Thoracic aorta (tissue), 2 donors: Measurements from ENCODE around the gene USHBP1. TPM values are rescaled to one million over a fixed set of nuclear protein-coding genes. Genes with fewer than 3 reads are reported as not detected.
A peak's percentile ranks its signal among the peaks of the same experiment; 100 is the strongest.
"Not testable (repeated sequence)": the region's sequence is repeated elsewhere in the genome, so short reads cannot be mapped to it uniquely, and the experiment has no call there.

Experiments
- ATAC-seq: fragments of 150-250 bp; one replicate; pipeline ENCODE4 v1.8.0; 2017; ENCODE audit warnings: low read depth; ENCODE audit not compliant: insufficient number of reproducible peaks, low FRiP score
- DNase-seq: peaks from one replicate; pipeline ENCODE4 v3.0.0-alpha.2; 2020; ENCODE audit warnings: low spot score
- H3K27ac ChIP-seq, 2 donors: fragments of 200-600 bp; sonication (generic); 1 replicate in 1 of 2; 2 replicates in 1 of 2; pipeline ENCODE4 v1.5.1; 2016; ENCODE audit warnings: mild to moderate bottlenecking in 2 of 2, moderate library complexity in 2 of 2
- H3K27me3 ChIP-seq: fragments of 200-600 bp; sonication (generic); replicated peaks from 2 replicates; pipeline ENCODE4 v1.6.0; 2016; ENCODE audit warnings: mild to moderate bottlenecking; ENCODE audit not compliant: insufficient read depth
- H3K36me3 ChIP-seq: fragments of 200-600 bp; sonication (generic); one replicate; pipeline ENCODE4 v1.5.1; 2016
- H3K4me1 ChIP-seq, 2 donors: fragments of 200-600 bp; sonication (generic); 1 replicate in 1 of 2; 2 replicates in 1 of 2; pipeline versions ENCODE4 v1.5.1 to v1.6.0; 2016; ENCODE audit warnings: low read depth in 2 of 2, mild to moderate bottlenecking in 1 of 2; ENCODE audit not compliant: control insufficient read depth in 1 of 2
- H3K4me3 ChIP-seq: fragments of 200-600 bp; sonication (generic); 2 replicates; pipeline ENCODE4 v1.5.1; 2016; ENCODE audit warnings: mild to moderate bottlenecking
- H3K9me3 ChIP-seq: fragments of 200-600 bp; sonication (generic); 2 replicates; pipeline ENCODE4 v1.5.1; 2016
- CTCF ChIP-seq: fragments of 200-600 bp; sonication (generic); IDR thresholded peaks from one replicate; pipeline ENCODE4 v1.5.1; 2019; ENCODE audit warnings: antibody characterized with exemption
- total RNA-seq, 2 donors: library from RNA; depleted of rRNA; stranded (reverse); fragments of >200 nt; gene quantifications; one replicate each; pipeline versions ENCODE4 v1.1.0 to v1.2.3, GENCODE V29; 2016

USHBP1 gene
- total RNA-seq, 2 donors from 2014 or later: 3.5 to 4.0 TPM

DNA sequence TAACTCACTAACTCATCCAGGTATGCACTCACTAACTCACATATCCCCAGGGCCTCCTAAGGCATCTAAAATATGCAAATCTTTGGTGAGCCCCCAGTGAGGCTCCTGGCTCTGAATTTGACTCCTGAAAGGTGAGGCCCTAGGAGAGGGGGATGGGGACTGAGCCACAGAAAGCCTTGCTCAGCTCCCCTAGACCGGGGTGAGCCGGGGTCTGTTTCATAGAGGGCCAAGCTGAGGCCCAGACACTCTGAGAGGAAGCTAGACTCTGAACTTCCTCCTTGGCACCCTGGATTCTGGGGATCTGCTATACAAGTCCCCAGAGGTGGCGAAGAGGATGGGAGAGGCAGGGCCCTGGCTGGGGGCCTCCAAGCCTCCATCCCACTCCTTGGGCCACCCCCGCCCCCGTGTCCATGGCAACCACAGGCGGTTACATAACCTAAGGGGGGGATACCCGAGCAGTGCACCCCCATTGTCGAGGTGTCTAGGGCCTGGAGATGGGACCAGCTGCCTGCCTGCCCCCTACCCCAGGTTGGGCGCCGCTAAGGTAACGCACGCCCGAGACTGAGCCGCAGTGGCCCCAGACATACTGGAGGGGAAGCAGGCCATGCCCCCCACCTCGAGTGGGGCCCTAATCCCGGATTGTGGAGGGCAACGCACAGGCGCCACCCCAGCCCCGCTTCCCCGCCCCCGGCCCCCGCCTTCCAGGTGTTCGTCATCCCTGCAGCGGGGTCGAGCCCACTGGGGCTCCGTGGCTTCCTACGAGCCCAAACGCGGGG is 38.0 kb upstream of the USHBP1 start:
- peak overlapping the region; percentile 57 to 63 for H3K27ac ChIP-seq
- ATAC-seq (no peak), DNase-seq (no peak)
- no peak for TF ChIP-seq CTCF
- no peaks in the 10 kb centered on the region for H3K27me3 ChIP-seq
- peaks cover 25 to 47% of the 10 kb centered on the region in 2 donors for H3K4me1 ChIP-seq
- peaks cover 4% of the 10 kb centered on the region for H3K36me3 ChIP-seq
- peak overlapping the region; percentile 87 for H3K4me3 ChIP-seq
- H3K9me3 ChIP-seq: no peaks in the 10 kb centered on the region

- Histone ChIP-seq H3K4me1 (peaks cover 19 to 36% of the 10 kb centered on the region in 2 donors), H3K36me3 (peaks cover 4% of the 10 kb centered on the region), H3K4me3 (no peak overlapping the region), H3K27me3 (no peaks in the 10 kb centered on the region), H3K27ac (no peak overlapping the region), H3K9me3 (no peaks in the 10 kb centered on the region)
- TF ChIP-seq CTCF: no peak
- DNase-seq: no peak
- no peak for ATAC-seq
Observed at GRCh38 chr19:17300992-17301619, 36.6 kb upstream of the USHBP1 start.

DNA sequence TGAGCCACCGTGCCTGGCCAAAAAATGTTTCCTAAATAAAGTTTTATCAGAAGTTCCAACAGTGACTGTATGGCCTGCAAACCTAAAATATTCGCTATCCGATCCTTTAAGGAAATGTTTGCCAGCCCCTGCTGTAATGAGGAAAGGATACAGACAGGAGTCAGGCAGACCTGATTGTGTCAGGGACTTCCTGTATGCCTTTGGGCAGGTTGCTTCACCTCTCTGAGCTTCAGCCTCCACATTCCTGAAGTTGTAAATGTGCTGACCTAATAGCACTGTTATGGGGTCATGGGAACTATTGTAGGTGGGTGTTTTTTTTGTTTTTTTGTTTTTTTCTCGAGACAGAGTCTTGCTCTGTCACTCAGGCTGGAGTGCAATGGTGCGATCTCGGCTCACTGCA is 32.4 kb upstream of the USHBP1 start:
- peaks cover 2 to 5% of the 10 kb centered on the region in 2 donors for H3K4me1 ChIP-seq
- H3K4me3 ChIP-seq: no peak overlapping the region
- H3K27ac ChIP-seq: no peak overlapping the region
- H3K9me3 ChIP-seq: no peaks in the 10 kb centered on the region
- no peaks in the 10 kb centered on the region for H3K27me3 ChIP-seq
- peaks cover 4% of the 10 kb centered on the region for H3K36me3 ChIP-seq
- DNase-seq (no peak), ATAC-seq (no peak)
- TF ChIP-seq CTCF: no peak

DNA sequence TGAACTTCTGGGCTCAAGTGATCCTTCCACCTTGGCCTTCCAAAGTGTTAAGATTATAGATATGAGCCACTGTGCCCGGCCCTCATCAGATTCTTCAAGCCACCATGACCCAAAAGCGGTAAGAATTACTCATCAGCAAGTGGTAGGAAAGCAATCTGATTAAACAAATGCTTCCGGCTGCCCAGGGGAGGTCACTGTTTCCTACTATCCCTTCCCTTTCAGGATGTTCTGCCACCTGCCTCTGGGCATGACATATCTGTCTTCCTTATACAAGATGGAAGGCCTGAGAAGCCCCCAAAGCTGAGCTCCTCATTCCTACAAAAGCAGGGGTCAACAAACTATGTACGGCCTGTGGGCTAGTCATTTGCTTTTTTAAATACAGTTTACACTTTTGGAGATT is 31.7 kb upstream of the USHBP1 start:
- Histone ChIP-seq H3K4me3 (no peak overlapping the region), H3K27me3 (no peaks in the 10 kb centered on the region), H3K27ac (no peak overlapping the region), H3K4me1 (peaks cover 0 to 5% of the 10 kb centered on the region in 2 donors), H3K36me3 (peaks cover 4% of the 10 kb centered on the region), H3K9me3 (no peaks in the 10 kb centered on the region)
- DNase-seq (no peak), ATAC-seq (no peak)
- TF ChIP-seq CTCF: no peak

- H3K27ac ChIP-seq, H3K9me3 ChIP-seq, H3K27me3 ChIP-seq, DNase-seq, H3K4me3 ChIP-seq, H3K36me3 ChIP-seq, H3K4me1 ChIP-seq, ATAC-seq: not testable (repeated sequence)
Observed at GRCh38 chr19:17295551-17295950, 31.0 kb upstream of the USHBP1 start.
